H1 (cell line): ENCODE data around the gene DNAL4. TPM values are rescaled to one million over a fixed set of nuclear protein-coding genes. Genes with fewer than 3 reads are reported as not detected.

ENCODE experiments used
- CTCF ChIA-PET: fragments of 300-600 bp; sonication (Branson Sonifier 250); formaldehyde crosslinking; loops from one replicate; lab custom pipeline; 2021; ENCODE audit not compliant: partially characterized antibody; lab: Charles Lee
- POLR2A ChIA-PET: fragments of 300-600 bp; sonication (Branson Sonifier 250); formaldehyde crosslinking; loops from one replicate; lab custom pipeline; 2021; ENCODE audit warnings: inconsistent platforms; ENCODE audit not compliant: partially characterized antibody; lab: Charles Lee
- DNase-seq, 2 experiments: peaks; one replicate each; pipeline versions ENCODE4 v3.0.0 to v3.0.0-alpha.2; 2010 to 2022; ENCODE audit warnings: low spot score in 2 of 2, low read depth in 1 of 2, mixed read lengths in 1 of 2
- FAIRE-seq: peaks from 2 replicates; lab custom pipeline; 2011; peaks lifted over from hg19 to GRCh38; lab: Jason Lieb, UNC
- H2AFZ ChIP-seq: 2 replicates; pipeline ENCODE4 v1.8.1; 2012; ENCODE audit warnings: low read length, inconsistent platforms
- H2AK5ac ChIP-seq: 2 replicates; pipeline ENCODE4 v1.6.1; 2013; ENCODE audit warnings: low read depth, low read length
- H2BK120ac ChIP-seq: replicated peaks from 2 replicates; pipeline ENCODE3; 2013; ENCODE audit warnings: low read depth, low read length, inconsistent platforms
- H2BK12ac ChIP-seq: 2 replicates; pipeline ENCODE4 v1.6.1; 2013; ENCODE audit warnings: low read depth, low read length
- H2BK15ac ChIP-seq: 2 replicates; pipeline ENCODE4 v1.6.1; 2013; ENCODE audit warnings: low read length
- H2BK20ac ChIP-seq: 2 replicates; pipeline ENCODE4 v1.6.1; 2013; ENCODE audit warnings: low read length
- H2BK5ac ChIP-seq: 2 replicates; pipeline ENCODE4 v1.6.1; 2013; ENCODE audit warnings: low read depth, low read length
- H3K14ac ChIP-seq: 2 replicates; pipeline ENCODE4 v1.6.1; 2013; ENCODE audit warnings: inconsistent platforms; ENCODE audit not compliant: insufficient read length
- H3K18ac ChIP-seq: 2 replicates; pipeline ENCODE4 v1.6.1; 2013; ENCODE audit warnings: low read length; ENCODE audit errors: extremely low read depth
- H3K23ac ChIP-seq: 2 replicates; pipeline ENCODE4 v1.6.1; 2013; ENCODE audit warnings: inconsistent platforms; ENCODE audit not compliant: insufficient read length
- H3K23me2 ChIP-seq: 2 replicates; pipeline ENCODE4 v1.6.1; 2013; ENCODE audit warnings: low read depth, low read length
- H3K27ac ChIP-seq: 2 replicates; pipeline ENCODE4 v1.6.1; 2011; ENCODE audit warnings: low read depth, low read length, inconsistent platforms
- H3K27me3 ChIP-seq, 4 experiments: replicated peaks in 1 of 4; 1 replicate in 1 of 4; 2 replicates in 3 of 4; pipeline versions ENCODE4 v1.6.1 to v1.8.1; 2011 to 2013; ENCODE audit warnings: low read length in 3 of 4, mild to moderate bottlenecking in 3 of 4, inconsistent platforms in 2 of 4, mixed read lengths in 2 of 4, moderate library complexity in 1 of 4; ENCODE audit not compliant: control insufficient read depth in 3 of 4, insufficient read depth in 3 of 4; ENCODE audit errors: extremely low read depth in 1 of 4
- H3K36me3 ChIP-seq, 4 experiments: 2 replicates each; pipeline versions ENCODE4 v1.6.1 to v1.8.1; 2011 to 2013; ENCODE audit warnings: mild to moderate bottlenecking in 4 of 4, low read length in 3 of 4, moderate library complexity in 2 of 4, control low read depth in 1 of 4, inconsistent platforms in 1 of 4; ENCODE audit not compliant: insufficient read depth in 4 of 4, control insufficient read depth in 2 of 4
- H3K4ac ChIP-seq: replicated peaks from 2 replicates; pipeline ENCODE3; 2013; ENCODE audit warnings: low read length, low read depth, mixed read lengths, inconsistent platforms; ENCODE audit not compliant: insufficient read length
- H3K4me1 ChIP-seq, 4 experiments: replicated peaks in 1 of 4; 1 replicate in 1 of 4; 2 replicates in 3 of 4; pipeline versions ENCODE4 v1.6.1 to v1.8.1; 2011 to 2013; ENCODE audit warnings: low read length in 3 of 4, inconsistent platforms in 2 of 4, mixed read lengths in 1 of 4; ENCODE audit not compliant: insufficient read depth in 4 of 4, control insufficient read depth in 3 of 4
- H3K4me2 ChIP-seq, 2 experiments: 2 replicates each; pipeline versions ENCODE4 v1.6.1 to v1.8.1; 2011 to 2013; ENCODE audit warnings: low read depth in 2 of 2, low read length in 2 of 2, control low read depth in 1 of 2, inconsistent platforms in 1 of 2, mild to moderate bottlenecking in 1 of 2; ENCODE audit not compliant: insufficient read depth in 1 of 2
- H3K4me3 ChIP-seq, 4 experiments: fragments of 200-600, 300-600 bp in 1 of 4; sonication (generic), shearing (Covaris generic), sonication (Bioruptor Twin) in 1 of 4; 2 replicates each; pipeline versions ENCODE4 v1.5.1 to v1.8.1; 2011 to 2016; ENCODE audit warnings: low read length in 4 of 4, low read depth in 3 of 4, control low read depth in 2 of 4, inconsistent platforms in 2 of 4, mild to moderate bottlenecking in 2 of 4, mixed read lengths in 1 of 4, moderate library complexity in 1 of 4; ENCODE audit not compliant: insufficient read depth in 2 of 4; ENCODE audit errors: extremely low read depth in 1 of 4
- H3K56ac ChIP-seq: replicated peaks from 2 replicates; pipeline ENCODE3; 2013; ENCODE audit warnings: low read depth, mild to moderate bottlenecking, mixed read lengths, low read length, inconsistent platforms; ENCODE audit not compliant: insufficient read length
- H3K79me1 ChIP-seq: 2 replicates; pipeline ENCODE4 v1.6.1; 2013; ENCODE audit warnings: low read depth, low read length, control low read depth
- H3K79me2 ChIP-seq, 2 experiments: 2 replicates each; pipeline versions ENCODE4 v1.6.1 to v1.8.1; 2012 to 2013; ENCODE audit warnings: low read length in 2 of 2, mild to moderate bottlenecking in 2 of 2, inconsistent platforms in 1 of 2; ENCODE audit not compliant: insufficient read depth in 2 of 2, control insufficient read depth in 1 of 2
- H3K9ac ChIP-seq, 4 experiments: replicated peaks in 1 of 4; 1 replicate in 1 of 4; 2 replicates in 3 of 4; pipeline versions ENCODE4 v1.6.1 to v1.8.1; 2011 to 2013; ENCODE audit warnings: low read depth in 3 of 4, low read length in 3 of 4, control low read depth in 2 of 4, mild to moderate bottlenecking in 2 of 4, moderate library complexity in 2 of 4, inconsistent platforms in 1 of 4; ENCODE audit errors: extremely low read depth in 1 of 4
- H3K9me3 ChIP-seq, 2 experiments: 2 replicates each; pipeline versions ENCODE4 v1.6.1 to v1.8.1; 2012 to 2013; ENCODE audit warnings: mild to moderate bottlenecking in 2 of 2, moderate library complexity in 2 of 2, control low read depth in 1 of 2, inconsistent platforms in 1 of 2, low read depth in 1 of 2, low read length in 1 of 2, mixed read lengths in 1 of 2; ENCODE audit not compliant: insufficient read depth in 2 of 2
- H4K20me1 ChIP-seq, 2 experiments: replicated peaks in 1 of 2; 2 replicates each; pipeline versions ENCODE3 to v1.8.1; 2011 to 2013; ENCODE audit warnings: inconsistent platforms in 2 of 2, low read length in 2 of 2, mild to moderate bottlenecking in 1 of 2; ENCODE audit not compliant: insufficient read depth in 2 of 2, control insufficient read depth in 1 of 2
- H4K5ac ChIP-seq: 2 replicates; pipeline ENCODE4 v1.6.1; 2013; ENCODE audit warnings: low read length, low read depth, mixed read lengths, inconsistent platforms; ENCODE audit not compliant: insufficient read length
- H4K8ac ChIP-seq: 2 replicates; pipeline ENCODE4 v1.8.0; 2013; ENCODE audit warnings: mild to moderate bottlenecking, moderate library complexity, low read length, inconsistent platforms; ENCODE audit not compliant: insufficient read depth; ENCODE audit errors: extremely low read depth
- H4K91ac ChIP-seq: replicated peaks from 2 replicates; pipeline ENCODE3; 2013; ENCODE audit warnings: low read length, mixed read lengths, inconsistent platforms; ENCODE audit not compliant: insufficient read length
- ASH2L ChIP-seq: fragments of 200-600, 300-600 bp; sonication (generic); IDR thresholded peaks from one replicate; pipeline ENCODE4 v1.7.1; 2017; ENCODE audit warnings: low read length
- CBX8 ChIP-seq: fragments of 300-800, 300-1000 bp; sonication (generic); IDR thresholded peaks from 2 replicates; pipeline ENCODE4 v1.7.1; 2016; ENCODE audit warnings: low read depth, low read length, borderline replicate concordance
- CHD1 ChIP-seq: IDR thresholded peaks from 2 replicates; pipeline ENCODE4 v1.6.1; 2012; ENCODE audit warnings: low read depth, low read length, improper control_type of control experiment
- EGR1 ChIP-seq: IDR thresholded peaks from 2 replicates; pipeline ENCODE4 v1.6.1; 2011; ENCODE audit warnings: low read depth, low read length, borderline replicate concordance
- JUND ChIP-seq: IDR thresholded peaks from 2 replicates; pipeline ENCODE4 v1.6.1; 2011; ENCODE audit warnings: mild to moderate bottlenecking, improper control_type of control experiment, low read length
- NANOG ChIP-seq: IDR thresholded peaks from 2 replicates; pipeline ENCODE4 v1.6.1; 2011; ENCODE audit warnings: low read length, low read depth, mild to moderate bottlenecking, inconsistent platforms; ENCODE audit not compliant: insufficient read depth, poor library complexity, severe bottlenecking
- PHF8 ChIP-seq: fragments of 200-600 bp; sonication (generic); conservative IDR thresholded peaks from 2 replicates; pipeline ENCODE4 v1.7.1; 2012; ENCODE audit warnings: low read depth, mild to moderate bottlenecking, inconsistent platforms, low read length, moderate library complexity
- RAD21 ChIP-seq, 2 experiments: IDR thresholded peaks in 1 of 2; conservative IDR thresholded peaks in 1 of 2; 2 replicates each; pipeline ENCODE4 v1.6.1; 2011; ENCODE audit warnings: low read depth in 2 of 2, low read length in 2 of 2, improper control_type of control experiment in 1 of 2, inconsistent platforms in 1 of 2, mild to moderate bottlenecking in 1 of 2, moderate library complexity in 1 of 2
- RBBP5 ChIP-seq: IDR thresholded peaks from 2 replicates; pipeline ENCODE4 v1.7.1; 2012; ENCODE audit warnings: low read depth, mild to moderate bottlenecking, inconsistent platforms, low read length, moderate library complexity, borderline replicate concordance
- SP4 ChIP-seq: IDR thresholded peaks from 2 replicates; pipeline ENCODE4 v1.6.1; 2012; ENCODE audit warnings: low read length, inconsistent platforms
- SUZ12 ChIP-seq: fragments of 200-600 bp; sonication (generic); IDR thresholded peaks from 2 replicates; pipeline ENCODE4 v1.6.1; 2012; ENCODE audit warnings: mild to moderate bottlenecking, inconsistent platforms, low read length, moderate library complexity, mixed read lengths
- TAF7 ChIP-seq: optimal IDR thresholded peaks from 2 replicates; pipeline ENCODE3; 2011; ENCODE audit warnings: low read depth, mild to moderate bottlenecking, inconsistent platforms, low read length, moderate library complexity, borderline replicate concordance
- ZNF274 ChIP-seq: IDR thresholded peaks from 2 replicates; pipeline ENCODE4 v1.7.0; 2012; ENCODE audit warnings: low read length, borderline replicate concordance; ENCODE audit errors: extremely low read depth
- WGBS, 2 experiments: shearing (Covaris generic) in 1 of 2; methylation state at CpG; one replicate each; pipeline versions ENCODE4 v1.1.6 to v1.1.7; 2013 to 2015; ENCODE audit warnings: low lambda C conversion rate in 2 of 2, mixed read lengths in 2 of 2, inconsistent platforms in 1 of 2, low coverage in 1 of 2, missing lambda C conversion rate in 1 of 2; ENCODE audit not compliant: insufficient replicate concordance in 2 of 2, insufficient coverage in 1 of 2, insufficient read length in 1 of 2; ENCODE audit errors: extremely low coverage in 1 of 2, missing lambda C conversion rate in 1 of 2; 5-methylcytosine and 5-hydroxymethylcytosine counted together
- polyA plus RNA-seq, 7 experiments: library from polyadenylated mRNA; depleted of rRNA in 3 of 7; stranded (reverse) in 5 of 7; unstranded in 2 of 7; fragments of >200 nt in 5 of 7; fragments of 200-250 nt in 2 of 7; gene quantifications; 1 replicate in 5 of 7; 2 replicates in 1 of 7; 4 replicates in 1 of 7; pipeline versions ENCODE4 v1.2.1 to v1.2.3, GENCODE V29; 2011 to 2013; ENCODE audit warnings: missing spikeins in 2 of 7, mixed read lengths in 2 of 7
- total RNA-seq: library from RNA; stranded (reverse); fragmentation: NEBNext Ultra II Directional; extraction: Animal tissue kit (Norgen Biotek cat#: 25700); gene quantifications from 2 replicates; pipeline ENCODE4 v1.2.1, GENCODE V29; 2021

The DNAL4 gene
- total and polyA plus RNA-seq, 2 of the 8 experiments (the other 6 are each of a cell fraction or from before 2014, with no cell fraction given), result 8.8 to 14.0 TPM

DNA sequence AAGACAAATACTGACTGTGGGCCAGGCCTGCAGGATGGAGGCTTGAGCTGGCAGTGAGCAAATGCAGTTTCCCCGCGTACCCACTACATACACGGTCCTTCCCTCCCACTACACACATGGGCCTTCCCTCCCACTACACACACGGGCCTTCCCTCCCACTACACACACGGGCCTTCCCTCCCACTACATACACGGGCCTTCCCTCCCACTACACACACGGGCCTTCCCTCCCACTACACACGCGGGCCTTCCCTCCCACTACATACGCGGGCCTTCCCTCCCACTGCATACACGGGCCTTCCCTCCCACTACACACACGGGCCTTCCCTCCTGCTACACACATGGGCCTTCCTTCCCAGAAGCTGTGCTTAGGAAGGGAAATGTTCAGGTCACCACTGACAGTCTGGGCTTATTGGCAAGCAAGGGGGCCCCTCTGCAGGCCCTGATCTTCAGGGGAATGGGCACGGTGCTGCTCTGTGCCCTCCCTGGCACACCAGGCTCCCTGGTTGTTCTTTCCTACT lies 10.8 kb downstream of the DNAL4 start:
- no peak overlapping the region for H3K4ac ChIP-seq
- no peak overlapping the region for H3K4me2 ChIP-seq
- H3K9ac ChIP-seq, result no peak overlapping the region
- H3K79me1 ChIP-seq, result peaks cover 2% of the 10 kb centered on the region; the same call in 1 of the 2 replicates
- no peaks in the 10 kb centered on the region for H3K9me3 ChIP-seq
- peaks cover 0 to 3% of the 10 kb centered on the region in 2 experiments for H4K20me1 ChIP-seq
- no peak overlapping the region for H4K8ac ChIP-seq
- ChIA-PET CTCF (interaction anchor here (0.6 to 6.9 kb wide), 3 partner anchors 15 to 343 kb away, joined by 3 to 75 read pairs (median 3); no protein-coding TSS in a partner anchor), POLR2A (interaction anchor here (0.5 to 1.4 kb wide), 4 partner anchors 11 to 37 kb away, joined by 3 to 4 read pairs (median 4); no protein-coding TSS in a partner anchor)
- no peak overlapping the region for H2AFZ ChIP-seq
- H2BK12ac ChIP-seq, result no peak overlapping the region
- no peak overlapping the region for H3K4me3 ChIP-seq
- no peak for FAIRE-seq
- WGBS, 2 experiments, result 83% methylated on average over 10 of the region's 14 CpGs; no CpG with 5 or more reads in 1 of the 2 experiments
- no peak overlapping the region for H2BK20ac ChIP-seq
- no peak overlapping the region for H2BK5ac ChIP-seq
- H3K27ac ChIP-seq, result no peak overlapping the region
- H4K91ac ChIP-seq, result no peak overlapping the region
- no peaks in the 10 kb centered on the region for H3K36me3 ChIP-seq
- H2BK15ac ChIP-seq, result no peak overlapping the region
- no peak overlapping the region for H2AK5ac ChIP-seq
- H3K18ac ChIP-seq, result no peak overlapping the region
- no peak overlapping the region for H4K5ac ChIP-seq
- no peak overlapping the region for H3K23ac ChIP-seq
- H3K23me2 ChIP-seq, result no peaks in the 10 kb centered on the region
- DNase-seq, result no peak
- no peak overlapping the region for H3K56ac ChIP-seq
- no peaks in the 10 kb centered on the region for H3K79me2 ChIP-seq
- H3K4me1 ChIP-seq, result peaks cover 0 to 4% (median 1%) of the 10 kb centered on the region in 4 experiments; a peak in 2 of 7 replicates
- H2BK120ac ChIP-seq, result no peak overlapping the region
- H3K14ac ChIP-seq, result no peak overlapping the region
- no peaks in the 10 kb centered on the region; a peak in 1 of 7 replicates for H3K27me3 ChIP-seq
- no peak for TF ChIP-seq SUZ12
- TF ChIP-seq CBX8, result no peak
- no peak for TF ChIP-seq NANOG
- no peak for TF ChIP-seq RBBP5
- no peak for TF ChIP-seq PHF8
- no peak for TF ChIP-seq SP4
- TF ChIP-seq JUND, result no peak
- no peak for TF ChIP-seq CHD1
- no peak for TF ChIP-seq TAF7
- no peak for TF ChIP-seq RAD21 (IDR thresholded peaks at IDR 0.05 in 1 of 2, conservative IDR thresholded peaks at IDR 0.05 in 1 of 2; ENCODE audit: low read depth in 2 of 2, low read length in 2 of 2)
- TF ChIP-seq ASH2L, result no peak
- no peak for TF ChIP-seq ZNF274
- no peak for TF ChIP-seq EGR1
